Type B pancreatic cell (in vitro differentiated cells): Measurements from ENCODE around the gene LLPH. TPM values are rescaled to one million over a fixed set of nuclear protein-coding genes. Genes with fewer than 3 reads are reported as not detected.
"Not testable (repeated sequence)": the region's sequence is repeated elsewhere in the genome, so short reads cannot be mapped to it uniquely, and the experiment has no call there.

Experiments used
- DNase-seq: peaks from one replicate; pipeline ENCODE4 v3.0.0; 2021; ENCODE audit warnings: mixed read lengths; ENCODE audit not compliant: unreplicated experiment; ENCODE audit errors: extremely low spot score
- H3K27ac Mint-ChIP-seq: 2 replicates; pipeline ENCODE4 v1.8.0; 2021; ENCODE audit warnings: mild to moderate bottlenecking, mixed read lengths
- H3K27me3 Mint-ChIP-seq: 2 replicates; pipeline ENCODE4 v1.8.0; 2021; ENCODE audit warnings: mixed read lengths
- H3K36me3 Mint-ChIP-seq: 2 replicates; pipeline ENCODE4 v1.8.0; 2021; ENCODE audit warnings: mixed read lengths
- H3K4me1 Mint-ChIP-seq: one replicate; pipeline ENCODE4 v1.8.0; 2021; ENCODE audit warnings: mixed read lengths; ENCODE audit not compliant: unreplicated experiment
- H3K4me3 Mint-ChIP-seq: 2 replicates; pipeline ENCODE4 v1.8.0; 2021; ENCODE audit warnings: mild to moderate bottlenecking, mixed read lengths
- H3K9me3 Mint-ChIP-seq: 2 replicates; pipeline ENCODE4 v1.8.0; 2021; ENCODE audit warnings: mixed read lengths
- CTCF ChIP-seq: fragments of 200-600 bp; sonication (generic); conservative IDR thresholded peaks from 2 replicates; pipeline ENCODE4 v1.5.0; 2021; ENCODE audit warnings: antibody characterized with exemption, mild to moderate bottlenecking
- long read RNA-seq: library from polyadenylated mRNA; unstranded; transcript quantifications from one replicate; pipeline ENCODE4 v2.0.0, GENCODE V29; 2020
- total RNA-seq: library from RNA; stranded (reverse); gene quantifications from 2 replicates; pipeline ENCODE4 v1.2.1, GENCODE V29; 2021; ENCODE audit warnings: low replicate concordance

LLPH gene
- total RNA-seq = 15.3 and 26.3 TPM in 2 replicates
- long read RNA-seq, full-length matches to known transcripts = 20 of 22 reads
- long read RNA-seq, partial matches to known transcripts = 0 of 22 reads
- long read RNA-seq, other reads (novel, unspliced or antisense) = 2 of 22 reads

- H3K27me3 Mint-ChIP-seq = no peaks in the 10 kb centered on the region
- no peaks in the 10 kb centered on the region for H3K9me3 Mint-ChIP-seq
- peaks cover 33% of the 10 kb centered on the region for H3K36me3 Mint-ChIP-seq
- H3K4me3 Mint-ChIP-seq = peak within 1 kb of the TSS; percentile 97
- H3K27ac Mint-ChIP-seq = peak within 1 kb of the TSS; percentile 97
- H3K4me1 Mint-ChIP-seq = peaks cover 25% of the 10 kb centered on the region
- TF ChIP-seq CTCF = no peak
- DNase-seq = peak; percentile 89
Observed at GRCh38 chr12:66130267-66131066, at the start of gene LLPH. LLPH (minus strand) TSS chr12:66130750; CDS start chr12:66129106, 1,644 bp downstream.

GRCh38 chr12:66176105-66176900 is 45.8 kb upstream of the LLPH start:
- Mint-ChIP-seq H3K36me3 (no peaks in the 10 kb centered on the region), H3K4me1 (no peaks in the 10 kb centered on the region), H3K4me3 (no peak overlapping the region), H3K27ac (no peak overlapping the region), H3K9me3 (no peaks in the 10 kb centered on the region), H3K27me3 (peaks cover 14% of the 10 kb centered on the region)
- DNase-seq = no peak
- no peak for TF ChIP-seq CTCF

GRCh38 chr12:66174391-66175325 is 44.1 kb upstream of the LLPH start:
- DNase-seq, H3K27ac Mint-ChIP-seq, H3K4me1 Mint-ChIP-seq, H3K9me3 Mint-ChIP-seq, H3K4me3 Mint-ChIP-seq, H3K36me3 Mint-ChIP-seq: not testable (repeated sequence)
- H3K27me3 Mint-ChIP-seq = peaks cover 14% of the 10 kb centered on the region

GRCh38 chr12:66170606-66171005 is 40.1 kb upstream of the LLPH start:
- TF ChIP-seq CTCF = no peak
- Mint-ChIP-seq H3K27me3 (no peaks in the 10 kb centered on the region), H3K9me3 (peaks cover 9% of the 10 kb centered on the region), H3K36me3 (peaks cover 15% of the 10 kb centered on the region), H3K27ac (no peak overlapping the region), H3K4me3 (no peak overlapping the region), H3K4me1 (peaks cover 4% of the 10 kb centered on the region)
- DNase-seq = no peak

GRCh38 chr12:66169221-66170170 is 38.9 kb upstream of the LLPH start, which contains the start of gene TMBIM4:
TMBIM4 (minus strand) TSS chr12:66169996; CDS start chr12:66169951, 45 bp downstream.
- Mint-ChIP-seq H3K4me1 (peaks cover 4% of the 10 kb centered on the region), H3K36me3 (peaks cover 22% of the 10 kb centered on the region), H3K4me3 (peak within 1 kb of the TSS; percentile 93), H3K27me3 (no peaks in the 10 kb centered on the region), H3K9me3 (peaks cover 19% of the 10 kb centered on the region), H3K27ac (peak within 1 kb of the TSS; percentile 96)
- TF ChIP-seq CTCF = peak; percentile 57
- peak; percentile 78 for DNase-seq
